Measurements from ENCODE around the gene GAB2.

GAB2 gene

GRCh38 chr11:78428773-78429172 lies 11.2 kb upstream of the GAB2 start:
- no peak for DNase-seq (ENCODE audit: low read depth in 1 of 2, low spot score in 1 of 2)

- DNase-seq (ENCODE audit: low read depth in 1 of 2, low spot score in 1 of 2): no peak
Measured at GRCh38 chr11:78428266-78428636, 10.6 kb upstream of the GAB2 start.

- no peak for DNase-seq (ENCODE audit: low read depth in 1 of 2, low spot score in 1 of 2)
Measured at GRCh38 chr11:78427615-78428265, 10.1 kb upstream of the GAB2 start.

- no peak for DNase-seq (ENCODE audit: low read depth in 1 of 2, low spot score in 1 of 2)
Measured at GRCh38 chr11:78426845-78427244, 9.2 kb upstream of the GAB2 start.

GRCh38 chr11:78425399-78426070 lies 7.9 kb upstream of the GAB2 start:
- no peak for DNase-seq (ENCODE audit: low read depth in 1 of 2, low spot score in 1 of 2)

- no peak for DNase-seq (ENCODE audit: low read depth in 1 of 2, low spot score in 1 of 2)
Measured at GRCh38 chr11:78424334-78425270, 7.0 kb upstream of the GAB2 start.

- no peak for DNase-seq (ENCODE audit: low read depth in 1 of 2, low spot score in 1 of 2)
Measured at GRCh38 chr11:78423241-78423640, 5.6 kb upstream of the GAB2 start.

GRCh38 chr11:78420796-78421209 lies 3.2 kb upstream of the GAB2 start:
- DNase-seq (ENCODE audit: low read depth in 1 of 2, low spot score in 1 of 2): peak in 1 of 2 donors; percentile 25

- no peak for DNase-seq (ENCODE audit: low read depth in 1 of 2, low spot score in 1 of 2)
Measured at GRCh38 chr11:78420255-78420764, 2.7 kb upstream of the GAB2 start.

GRCh38 chr11:78419327-78419726 lies 1.7 kb upstream of the GAB2 start:
- DNase-seq (ENCODE audit: low read depth in 1 of 2, low spot score in 1 of 2): no peak

- no peak for DNase-seq (ENCODE audit: low read depth in 1 of 2, low spot score in 1 of 2)
Measured at GRCh38 chr11:78418584-78419211, 1.1 kb upstream of the GAB2 start.

GRCh38 chr11:78417888-78418583 lies 416 bp upstream of the GAB2 start:
- peak; percentile 31 to 46 for DNase-seq (ENCODE audit: low read depth in 1 of 2, low spot score in 1 of 2)

GRCh38 chr11:78416285-78417174 lies 1.1 kb downstream of the GAB2 start:
- DNase-seq (ENCODE audit: low read depth in 1 of 2, low spot score in 1 of 2): peak; percentile 45 to 66

GRCh38 chr11:78415338-78415737 lies 2.3 kb downstream of the GAB2 start:
- DNase-seq (ENCODE audit: low read depth in 1 of 2, low spot score in 1 of 2): no peak

GRCh38 chr11:78414321-78415051 lies 3.1 kb downstream of the GAB2 start:
- DNase-seq (ENCODE audit: low read depth in 1 of 2, low spot score in 1 of 2): no peak

- DNase-seq (ENCODE audit: low read depth in 1 of 2, low spot score in 1 of 2): no peak
Measured at GRCh38 chr11:78408619-78409018, 9.0 kb downstream of the GAB2 start.

- no peak for DNase-seq (ENCODE audit: low read depth in 1 of 2, low spot score in 1 of 2)
Measured at GRCh38 chr11:78406568-78407196, 10.9 kb downstream of the GAB2 start.

GRCh38 chr11:78405805-78406204 lies 11.8 kb downstream of the GAB2 start:
- no peak for DNase-seq (ENCODE audit: low read depth in 1 of 2, low spot score in 1 of 2)

Measured in activated CD4-positive, alpha-beta T cell treated with anti-CD3 and anti-CD28 coated beads, Interleukin-2, amount 50 U/mL, for 24 hours (primary cell).